CD8-positive, alpha-beta memory T cell (primary cell): ENCODE measurements around the gene HCN4. TPM values are rescaled to one million over a fixed set of nuclear protein-coding genes. Genes with fewer than 3 reads are reported as not detected.

ENCODE experiments used
- CTCF ChIA-PET: fragments of 350-600 bp; sonication (Branson Sonifier 250); formaldehyde crosslinking; loops from one replicate; lab custom pipeline; 2021; ENCODE audit warnings: antibody characterized with exemption; lab: Charles Lee
- POLR2A ChIA-PET: fragments of 350-600 bp; sonication (Branson Sonifier 250); formaldehyde crosslinking; loops from one replicate; lab custom pipeline; 2021; ENCODE audit warnings: antibody characterized with exemption; lab: Charles Lee
- DNase-seq, 5 donors: peaks; one replicate each; pipeline versions ENCODE4 v3.0.0 to v3.0.0-alpha.2; 2020 to 2022; ENCODE audit warnings: mixed read lengths in 1 of 5
- H3K27ac ChIP-seq: one replicate; pipeline ENCODE4 v1.7.0; 2013; ENCODE audit warnings: low read depth, mild to moderate bottlenecking, low read length, moderate library complexity
- H3K27me3 ChIP-seq: 2 replicates; pipeline ENCODE4 v1.7.0; 2013; ENCODE audit warnings: low read length, mild to moderate bottlenecking; ENCODE audit not compliant: insufficient read depth, poor library complexity, severe bottlenecking
- H3K36me3 ChIP-seq: 2 replicates; pipeline ENCODE4 v1.7.0; 2013; ENCODE audit warnings: mild to moderate bottlenecking, low read length, moderate library complexity; ENCODE audit not compliant: insufficient read depth
- H3K4me1 ChIP-seq: 2 replicates; pipeline ENCODE4 v1.7.0; 2013; ENCODE audit warnings: mild to moderate bottlenecking, low read length, moderate library complexity; ENCODE audit not compliant: insufficient read depth
- H3K4me3 ChIP-seq: 2 replicates; pipeline ENCODE4 v1.7.0; 2013; ENCODE audit warnings: mild to moderate bottlenecking, low read length
- H3K9me3 ChIP-seq: 2 replicates; pipeline ENCODE4 v1.7.0; 2013; ENCODE audit warnings: mild to moderate bottlenecking, low read length
- H3K27ac Mint-ChIP-seq, 8 donors: one replicate each; pipeline ENCODE4 v1.8.0; 2020 to 2021; ENCODE audit warnings: mixed read lengths in 8 of 8, mild to moderate bottlenecking in 6 of 8, inconsistent platforms in 3 of 8, moderate library complexity in 3 of 8
- H3K27me3 Mint-ChIP-seq, 2 donors: one replicate each; pipeline ENCODE4 v1.8.0; 2020 to 2021; ENCODE audit warnings: mixed read lengths in 2 of 2, mild to moderate bottlenecking in 1 of 2, moderate library complexity in 1 of 2
- H3K36me3 Mint-ChIP-seq, 3 donors: one replicate each; pipeline ENCODE4 v1.8.0; 2020 to 2021; ENCODE audit warnings: mixed read lengths in 3 of 3, inconsistent platforms in 1 of 3, mild to moderate bottlenecking in 1 of 3
- H3K4me1 Mint-ChIP-seq, 3 donors: one replicate each; pipeline ENCODE4 v1.8.0; 2020 to 2021; ENCODE audit warnings: mixed read lengths in 3 of 3, inconsistent platforms in 1 of 3, mild to moderate bottlenecking in 1 of 3
- H3K4me3 Mint-ChIP-seq, 7 donors: one replicate each; pipeline ENCODE4 v1.8.0; 2020 to 2021; ENCODE audit warnings: mixed read lengths in 7 of 7, mild to moderate bottlenecking in 6 of 7, moderate library complexity in 4 of 7, inconsistent platforms in 2 of 7
- H3K9me3 Mint-ChIP-seq, 5 donors: one replicate each; pipeline ENCODE4 v1.8.0; 2020 to 2022; ENCODE audit warnings: mixed read lengths in 5 of 5, mild to moderate bottlenecking in 3 of 5, moderate library complexity in 2 of 5, inconsistent platforms in 1 of 5
- polyA plus RNA-seq: library from polyadenylated mRNA; unstranded; fragments of 300-500 nt; fragmentation: Illumina TruSeq; gene quantifications from one replicate; pipeline ENCODE4 v1.2.3, GENCODE V29; 2021
- total RNA-seq, 2 experiments: library from RNA; stranded (reverse); gene quantifications; one replicate each; pipeline ENCODE4 v1.2.3, GENCODE V29; 2021

HCN4 gene
- total and polyA plus RNA-seq, 3 experiments from 2014 or later, result 0.02 TPM; not detected in 1

- Mint-ChIP-seq H3K36me3 (no peaks in the 10 kb centered on the region), H3K27me3 (peaks cover 21 to 40% of the 10 kb centered on the region in 2 donors), H3K9me3 (no peaks in the 10 kb centered on the region), H3K27ac (no peak overlapping the region), H3K4me3 (no peak overlapping the region), H3K4me1 (peaks cover 0 to 3% (median 1%) of the 10 kb centered on the region in 3 donors)
- POLR2A ChIA-PET, result no interaction called here
- H3K36me3 ChIP-seq, result no peaks in the 10 kb centered on the region
- no peak overlapping the region for H3K27ac ChIP-seq
- DNase-seq, result no peak
- H3K4me3 ChIP-seq, result no peak overlapping the region
- H3K9me3 ChIP-seq, result no peaks in the 10 kb centered on the region
- H3K4me1 ChIP-seq, result no peaks in the 10 kb centered on the region
- CTCF ChIA-PET, result no interaction called here
- H3K27me3 ChIP-seq, result no peaks in the 10 kb centered on the region
Measured at GRCh38 chr15:73319460-73320245, 49.1 kb downstream of the HCN4 start.

DNA sequence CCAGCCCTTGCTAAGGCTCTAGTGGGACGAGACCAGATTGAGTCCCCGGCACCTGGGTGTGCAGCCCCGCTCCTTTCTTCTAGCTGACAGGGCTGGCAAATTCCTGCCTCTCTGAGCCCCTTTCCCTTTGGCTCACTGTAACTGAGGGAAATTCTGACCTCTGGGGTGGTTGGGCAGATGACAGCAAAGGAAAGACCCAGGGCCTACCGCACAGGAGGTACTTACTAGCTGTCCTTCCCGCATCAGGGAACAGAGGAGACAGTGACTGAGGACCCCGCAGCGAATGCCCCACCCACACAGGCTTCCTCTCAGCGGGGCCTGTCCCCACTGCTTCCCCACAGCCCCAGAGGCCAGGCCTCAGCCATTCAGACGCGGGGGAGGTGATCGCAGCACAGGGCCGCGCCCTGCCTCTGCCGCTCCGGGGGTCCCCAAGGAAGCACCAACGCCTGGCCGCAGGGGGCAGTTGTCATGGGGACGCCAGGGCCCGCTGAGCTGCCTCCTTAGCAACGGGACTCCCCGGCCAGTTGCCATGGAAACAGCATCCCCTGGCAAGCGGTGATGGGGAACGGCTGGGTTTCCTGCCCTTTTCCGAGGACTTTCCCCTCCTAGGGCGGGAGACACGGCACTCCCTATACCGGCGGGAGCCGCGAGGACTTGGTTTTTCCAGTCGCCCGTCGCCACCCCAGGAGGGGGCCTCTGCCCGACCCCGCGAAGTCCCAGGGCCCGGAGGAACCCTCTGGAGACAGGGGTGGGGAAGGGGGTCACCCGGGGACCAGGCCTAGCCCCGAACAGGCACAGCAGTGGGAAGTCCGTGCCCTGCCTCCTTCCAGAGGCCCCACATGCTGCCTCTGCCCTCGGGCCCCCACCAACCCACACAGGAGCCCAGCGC, 50.1 kb downstream of the HCN4 start:
- no peak for DNase-seq
- Mint-ChIP-seq H3K36me3 (no peaks in the 10 kb centered on the region), H3K27ac (no peak overlapping the region), H3K4me3 (no peak overlapping the region), H3K27me3 (peaks cover 15 to 42% of the 10 kb centered on the region in 2 donors), H3K4me1 (peaks cover 0 to 3% (median 1%) of the 10 kb centered on the region in 3 donors), H3K9me3 (no peaks in the 10 kb centered on the region)
- Histone ChIP-seq H3K4me3 (no peak overlapping the region), H3K36me3 (no peaks in the 10 kb centered on the region), H3K27ac (no peak overlapping the region), H3K27me3 (no peaks in the 10 kb centered on the region), H3K9me3 (no peaks in the 10 kb centered on the region), H3K4me1 (no peaks in the 10 kb centered on the region)
- ChIA-PET CTCF (no interaction called here), POLR2A (no interaction called here)

DNA sequence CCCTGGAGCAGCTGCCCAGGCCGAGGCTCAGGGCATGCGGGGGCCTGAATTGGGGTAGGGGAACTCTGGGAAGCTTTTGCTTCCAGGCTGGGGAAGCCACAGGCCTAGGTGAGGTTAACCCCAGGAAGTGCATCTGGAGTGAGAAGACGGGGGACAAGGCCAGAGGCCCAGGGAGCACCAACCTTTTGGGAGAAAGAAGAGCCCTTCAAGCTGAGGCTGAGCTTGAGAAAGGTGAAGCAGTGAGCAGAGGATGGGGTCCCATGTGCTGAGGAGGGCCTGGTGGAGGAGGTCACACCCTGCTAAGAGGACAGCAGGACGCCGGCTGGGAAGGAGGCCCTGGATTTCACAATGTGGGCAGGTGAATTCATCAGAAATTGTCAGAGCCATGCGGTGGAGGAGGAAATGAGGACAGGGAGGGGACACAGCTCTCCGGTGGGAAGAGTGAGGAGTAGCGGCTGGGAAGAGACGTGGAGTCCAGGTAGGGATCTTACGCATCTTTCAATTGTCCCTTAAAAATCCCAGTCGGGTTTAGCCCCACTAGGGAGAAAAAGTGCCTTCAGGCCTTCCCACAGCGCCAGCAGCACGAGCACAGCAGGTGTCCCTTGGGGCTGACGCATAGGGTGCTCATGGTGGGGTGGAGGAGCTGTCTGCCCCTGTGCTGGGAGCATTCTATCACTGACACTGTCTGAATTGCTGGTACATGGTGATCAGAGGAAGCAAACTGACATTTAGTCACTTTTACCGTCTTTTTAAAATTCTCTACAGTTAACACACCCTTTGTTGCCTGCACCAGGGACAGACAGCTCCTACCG, 50.9 kb downstream of the HCN4 start:
- Histone ChIP-seq H3K36me3 (no peaks in the 10 kb centered on the region), H3K4me1 (no peaks in the 10 kb centered on the region), H3K27me3 (no peaks in the 10 kb centered on the region), H3K9me3 (no peaks in the 10 kb centered on the region), H3K4me3 (no peak overlapping the region), H3K27ac (no peak overlapping the region)
- Mint-ChIP-seq H3K4me3 (no peak overlapping the region), H3K27ac (no peak overlapping the region), H3K4me1 (peaks cover 0 to 3% (median 1%) of the 10 kb centered on the region in 3 donors), H3K27me3 (peaks cover 13 to 42% of the 10 kb centered on the region in 2 donors), H3K9me3 (no peaks in the 10 kb centered on the region), H3K36me3 (no peaks in the 10 kb centered on the region)
- DNase-seq, result no peak
- ChIA-PET CTCF (no interaction called here), POLR2A (no interaction called here)

DNA sequence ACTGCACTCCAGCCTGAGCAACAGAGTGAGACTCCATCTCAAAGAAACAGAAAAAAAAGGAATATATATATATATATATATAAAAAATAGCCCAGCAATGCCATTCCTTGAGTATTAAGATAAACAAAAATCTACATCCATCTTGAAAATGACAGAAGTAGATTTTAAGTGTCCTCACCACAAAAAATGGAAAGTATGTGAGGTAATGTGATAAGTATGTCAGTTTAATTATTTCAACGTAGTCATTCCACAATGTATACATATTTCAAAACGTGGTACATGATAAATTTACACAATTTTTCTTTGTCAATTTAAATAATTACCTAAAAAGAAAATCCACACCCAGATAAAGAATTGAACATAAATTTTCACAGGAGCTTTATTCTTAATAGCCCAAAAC, 54.9 kb downstream of the HCN4 start:
- H3K4me1 ChIP-seq, result no peaks in the 10 kb centered on the region
- H3K4me3 ChIP-seq, result no peak overlapping the region
- Mint-ChIP-seq H3K4me1 (no peaks in the 10 kb centered on the region), H3K27me3 (peaks cover 6 to 17% of the 10 kb centered on the region in 2 donors), H3K4me3 (no peak overlapping the region), H3K27ac (no peak overlapping the region), H3K36me3 (no peaks in the 10 kb centered on the region), H3K9me3 (no peaks in the 10 kb centered on the region)
- no peak overlapping the region for H3K27ac ChIP-seq
- H3K36me3 ChIP-seq, result no peaks in the 10 kb centered on the region
- CTCF ChIA-PET, result no interaction called here
- H3K9me3 ChIP-seq, result no peaks in the 10 kb centered on the region
- H3K27me3 ChIP-seq, result no peaks in the 10 kb centered on the region
- DNase-seq, result no peak
- POLR2A ChIA-PET, result no interaction called here

DNA sequence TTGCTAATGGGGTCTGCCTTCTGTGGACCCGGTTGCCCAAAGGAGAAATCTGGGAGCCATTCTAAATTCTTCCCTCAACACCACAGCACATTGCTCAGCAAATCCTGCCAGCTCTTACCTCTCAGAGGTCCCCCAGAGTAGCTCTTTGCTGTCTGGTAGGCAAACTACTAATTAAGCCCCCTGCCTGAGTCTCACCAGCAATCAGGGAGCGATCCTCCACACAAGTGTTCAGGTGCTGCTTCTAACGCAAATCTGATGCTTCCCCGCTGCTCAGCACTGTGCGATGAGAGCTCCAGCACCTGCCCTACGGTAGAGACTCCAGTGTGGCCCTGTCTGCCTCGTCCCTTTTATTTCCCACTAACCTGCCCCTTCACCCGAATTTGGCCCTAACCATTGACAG, 60.5 kb downstream of the HCN4 start:
- H3K27me3 ChIP-seq, result no peaks in the 10 kb centered on the region
- H3K27ac ChIP-seq, result no peak overlapping the region
- H3K4me3 ChIP-seq, result no peak overlapping the region
- no peak for DNase-seq
- no peaks in the 10 kb centered on the region for H3K36me3 ChIP-seq
- peaks cover 0 to 5% (median 0%) of the 10 kb centered on the region in 3 donors for H3K4me1 Mint-ChIP-seq
- no peak overlapping the region for H3K4me3 Mint-ChIP-seq
- H3K36me3 Mint-ChIP-seq, result peaks cover 0 to 4% (median 0%) of the 10 kb centered on the region in 3 donors
- ChIA-PET CTCF (no interaction called here), POLR2A (no interaction called here)
- H3K9me3 ChIP-seq, result no peaks in the 10 kb centered on the region
- H3K27me3 Mint-ChIP-seq, result no peaks in the 10 kb centered on the region
- H3K27ac Mint-ChIP-seq, result peak overlapping the region in 1 of 8 donors; percentile 91
- H3K9me3 Mint-ChIP-seq, result no peaks in the 10 kb centered on the region
- no peaks in the 10 kb centered on the region for H3K4me1 ChIP-seq

- no peaks in the 10 kb centered on the region for H3K4me1 ChIP-seq
- DNase-seq, result no peak
- H3K36me3 ChIP-seq, result no peaks in the 10 kb centered on the region
- CTCF ChIA-PET, result no interaction called here
- H3K4me1 Mint-ChIP-seq, result peaks cover 0 to 9% (median 0%) of the 10 kb centered on the region in 3 donors
- H3K9me3 ChIP-seq, result no peaks in the 10 kb centered on the region
- no peak overlapping the region for H3K27ac ChIP-seq
- no peaks in the 10 kb centered on the region for H3K9me3 Mint-ChIP-seq
- H3K4me3 ChIP-seq, result no peak overlapping the region
- H3K27me3 Mint-ChIP-seq, result peaks cover 0 to 2% of the 10 kb centered on the region in 2 donors
- peaks cover 4 to 20% (median 6%) of the 10 kb centered on the region in 3 donors for H3K36me3 Mint-ChIP-seq
- no peak overlapping the region for H3K4me3 Mint-ChIP-seq
- POLR2A ChIA-PET, result no interaction called here
- no peak overlapping the region for H3K27ac Mint-ChIP-seq
- no peaks in the 10 kb centered on the region for H3K27me3 ChIP-seq
Measured at GRCh38 chr15:73305331-73306211, 63.2 kb downstream of the HCN4 start.

- ChIA-PET CTCF (no interaction called here), POLR2A (no interaction called here)
- H3K4me3 ChIP-seq, result no peak overlapping the region
- DNase-seq, result no peak
- no peaks in the 10 kb centered on the region for H3K9me3 Mint-ChIP-seq
- no peaks in the 10 kb centered on the region for H3K36me3 ChIP-seq
- no peaks in the 10 kb centered on the region for H3K27me3 ChIP-seq
- no peak overlapping the region for H3K27ac ChIP-seq
- peaks cover 0 to 9% (median 0%) of the 10 kb centered on the region in 3 donors for H3K4me1 Mint-ChIP-seq
- H3K36me3 Mint-ChIP-seq, result peaks cover 6 to 24% (median 8%) of the 10 kb centered on the region in 3 donors
- H3K9me3 ChIP-seq, result no peaks in the 10 kb centered on the region
- H3K4me1 ChIP-seq, result no peaks in the 10 kb centered on the region
- H3K27me3 Mint-ChIP-seq, result peaks cover 0 to 2% of the 10 kb centered on the region in 2 donors
- peak overlapping the region in 1 of 8 donors; percentile 36 for H3K27ac Mint-ChIP-seq
- no peak overlapping the region for H3K4me3 Mint-ChIP-seq
Measured at GRCh38 chr15:73303636-73304035, 65.1 kb downstream of the HCN4 start.
